Trophoblast cell (in vitro differentiated cells and primary cell): ENCODE measurements around the gene MRFAP1.
"Not testable (repeated sequence)": the region's sequence is repeated elsewhere in the genome, so short reads cannot be mapped to it uniquely, and the experiment has no call there.

ENCODE experiments used
- DNase-seq, 2 donors: peaks; one replicate each; pipeline ENCODE4 v3.0.0-alpha.2; 2016
- H2AFZ ChIP-seq: 2 replicates; pipeline ENCODE4 v1.6.1; 2013; ENCODE audit warnings: low read length, moderate library complexity, mild to moderate bottlenecking; ENCODE audit not compliant: insufficient read depth, poor library complexity
- H2AK5ac ChIP-seq: 2 replicates; pipeline ENCODE4 v1.6.1; 2013; ENCODE audit warnings: mild to moderate bottlenecking, low read length
- H2BK120ac ChIP-seq: 2 replicates; pipeline ENCODE4 v1.6.1; 2013; ENCODE audit warnings: low read length, mild to moderate bottlenecking, moderate library complexity; ENCODE audit not compliant: insufficient read depth, poor library complexity
- H2BK12ac ChIP-seq: 2 replicates; pipeline ENCODE4 v1.6.1; 2013; ENCODE audit warnings: mild to moderate bottlenecking, low read length, moderate library complexity
- H2BK5ac ChIP-seq: 2 replicates; pipeline ENCODE4 v1.6.1; 2013; ENCODE audit warnings: low read length, low read depth, moderate library complexity, mild to moderate bottlenecking; ENCODE audit not compliant: poor library complexity
- H3K14ac ChIP-seq: 2 replicates; pipeline ENCODE4 v1.6.1; 2013; ENCODE audit warnings: mild to moderate bottlenecking, low read length
- H3K18ac ChIP-seq: 2 replicates; pipeline ENCODE4 v1.6.1; 2013; ENCODE audit warnings: mild to moderate bottlenecking, low read length
- H3K23ac ChIP-seq: 2 replicates; pipeline ENCODE4 v1.6.1; 2013; ENCODE audit warnings: low read length
- H3K27ac ChIP-seq: 2 replicates; pipeline ENCODE4 v1.5.1; 2013; ENCODE audit warnings: low read depth, mild to moderate bottlenecking, inconsistent platforms, low read length, moderate library complexity
- H3K27me3 ChIP-seq: 2 replicates; pipeline ENCODE4 v1.6.1; 2013; ENCODE audit warnings: inconsistent platforms, mild to moderate bottlenecking, low read length, moderate library complexity; ENCODE audit not compliant: insufficient read depth
- H3K36me3 ChIP-seq, 2 experiments: 1 replicate in 1 of 2; 2 replicates in 1 of 2; pipeline ENCODE4 v1.6.1; 2013; ENCODE audit warnings: low read length in 2 of 2, mild to moderate bottlenecking in 2 of 2, moderate library complexity in 1 of 2; ENCODE audit not compliant: insufficient read depth in 2 of 2, control insufficient read depth in 1 of 2
- H3K4ac ChIP-seq: 2 replicates; pipeline ENCODE4 v1.6.1; 2013; ENCODE audit warnings: low read depth, mild to moderate bottlenecking, low read length, moderate library complexity
- H3K4me1 ChIP-seq, 2 experiments: 1 replicate in 1 of 2; 2 replicates in 1 of 2; pipeline ENCODE4 v1.6.1; 2013; ENCODE audit warnings: low read length in 2 of 2, mild to moderate bottlenecking in 2 of 2, moderate library complexity in 1 of 2; ENCODE audit not compliant: insufficient read depth in 2 of 2, control insufficient read depth in 1 of 2
- H3K4me2 ChIP-seq: 2 replicates; pipeline ENCODE4 v1.6.1; 2013; ENCODE audit warnings: inconsistent platforms, mild to moderate bottlenecking, low read length, moderate library complexity
- H3K4me3 ChIP-seq: 2 replicates; pipeline ENCODE4 v1.5.1; 2013; ENCODE audit warnings: mild to moderate bottlenecking, low read depth, low read length, inconsistent platforms
- H3K79me1 ChIP-seq: one replicate; pipeline ENCODE4 v1.6.1; 2013; ENCODE audit warnings: low read length
- H3K79me2 ChIP-seq: 2 replicates; pipeline ENCODE4 v1.6.1; 2013; ENCODE audit warnings: low read length, mild to moderate bottlenecking; ENCODE audit not compliant: control insufficient read depth, insufficient read depth, poor library complexity
- H3K9ac ChIP-seq: 2 replicates; pipeline ENCODE4 v1.6.1; 2013; ENCODE audit warnings: mild to moderate bottlenecking, low read length
- H3K9me3 ChIP-seq: 2 replicates; pipeline ENCODE4 v1.6.1; 2013; ENCODE audit warnings: low read depth, mild to moderate bottlenecking, control low read depth, inconsistent platforms, low read length; ENCODE audit not compliant: insufficient read depth
- H4K12ac ChIP-seq: 2 replicates; pipeline ENCODE4 v1.6.1; 2013; ENCODE audit warnings: low read depth, mild to moderate bottlenecking, low read length, moderate library complexity
- H4K8ac ChIP-seq: 2 replicates; pipeline ENCODE4 v1.6.1; 2013; ENCODE audit warnings: low read depth, mild to moderate bottlenecking, low read length, moderate library complexity
- H4K91ac ChIP-seq: one replicate; pipeline ENCODE4 v1.6.1; 2013; ENCODE audit warnings: low read depth, mild to moderate bottlenecking, low read length, moderate library complexity
- WGBS: extraction: QIAGEN DNeasy Blood & Tissue Kit; methylation state at CpG from one replicate; pipeline ENCODE4 v1.1.7; 2013; ENCODE audit warnings: missing lambda C conversion rate; ENCODE audit not compliant: insufficient read length, insufficient coverage; ENCODE audit errors: extremely low coverage; 5-methylcytosine and 5-hydroxymethylcytosine counted together

Gene MRFAP1

DNA sequence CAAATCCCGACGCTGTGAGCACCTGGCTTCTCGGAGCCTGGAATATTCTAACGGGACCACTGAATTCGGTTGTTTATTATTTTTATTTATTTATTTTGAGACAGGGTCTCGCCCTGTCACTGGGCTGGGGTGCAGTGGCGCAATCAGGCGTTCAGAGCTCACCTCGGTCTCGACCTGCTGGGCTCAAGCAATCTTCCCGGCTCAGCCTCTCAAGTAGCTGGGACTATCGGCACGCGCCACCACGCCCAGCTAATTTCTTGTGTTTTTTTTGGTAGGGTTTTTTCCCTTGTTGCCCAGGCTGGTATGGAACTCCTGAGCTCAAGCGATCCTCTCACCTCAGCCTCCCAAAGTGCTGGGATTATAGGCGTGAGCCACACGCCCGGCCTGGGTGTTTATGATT is 31.6 kb downstream of the MRFAP1 start:
- Histone ChIP-seq H3K18ac (no peak overlapping the region), H2BK120ac (no peak overlapping the region), H3K27me3 (no peaks in the 10 kb centered on the region), H3K4ac (no peak overlapping the region), H3K4me1 (peaks cover 0 to 9% of the 10 kb centered on the region in 2 experiments), H2AFZ (no peak overlapping the region), H3K36me3 (peaks cover 4 to 6% of the 10 kb centered on the region in 2 experiments), H2BK12ac (no peak overlapping the region), H3K23ac (no peak overlapping the region), H3K4me2 (no peak overlapping the region), H3K9me3 (peaks cover 1% of the 10 kb centered on the region), H3K4me3 (no peak overlapping the region), H3K14ac (no peak overlapping the region), H2BK5ac (no peak overlapping the region), H4K91ac (no peak overlapping the region), H2AK5ac (no peak overlapping the region), H4K12ac (no peak overlapping the region), H3K27ac (no peak overlapping the region), H3K79me1 (peaks cover 2% of the 10 kb centered on the region), H3K9ac (no peak overlapping the region), H4K8ac (no peak overlapping the region), H3K79me2 (peaks cover 3% of the 10 kb centered on the region)
- WGBS, result no CpG with 5 or more reads among the region's 19 CpGs
- no peak for DNase-seq

- not testable (repeated sequence) for H3K79me1 ChIP-seq, H2BK5ac ChIP-seq, H3K79me2 ChIP-seq, H4K8ac ChIP-seq, H4K12ac ChIP-seq, DNase-seq, H3K9ac ChIP-seq, H2AK5ac ChIP-seq, H3K4me1 ChIP-seq, H3K9me3 ChIP-seq, H3K4me2 ChIP-seq, H3K27me3 ChIP-seq, H3K14ac ChIP-seq, H3K4me3 ChIP-seq, H2BK12ac ChIP-seq, H3K36me3 ChIP-seq, H3K4ac ChIP-seq, H3K18ac ChIP-seq, H2AFZ ChIP-seq, H2BK120ac ChIP-seq, H3K27ac ChIP-seq, H4K91ac ChIP-seq, H3K23ac ChIP-seq
- no CpG with 5 or more reads among the region's 34 CpGs for WGBS
Observed at GRCh38 chr4:6672541-6673190, 32.2 kb downstream of the MRFAP1 start.

- H3K18ac ChIP-seq, H2AFZ ChIP-seq, H3K4me3 ChIP-seq, H3K27me3 ChIP-seq, H3K27ac ChIP-seq, H3K23ac ChIP-seq, H3K4ac ChIP-seq, H3K4me1 ChIP-seq, H2BK5ac ChIP-seq, H3K14ac ChIP-seq, H2BK120ac ChIP-seq, H2BK12ac ChIP-seq, H3K9me3 ChIP-seq, H3K79me1 ChIP-seq, H4K12ac ChIP-seq, H3K36me3 ChIP-seq, H2AK5ac ChIP-seq, H3K9ac ChIP-seq, H3K79me2 ChIP-seq: not testable (repeated sequence)
- peak in 1 of 2 donors; percentile 24 for DNase-seq
- Histone ChIP-seq H4K8ac (peak overlapping the region; percentile 86), H3K4me2 (peak overlapping the region; percentile 98), H4K91ac (peak overlapping the region; percentile 42)
- no CpG with 5 or more reads among the region's 14 CpGs for WGBS
Observed at GRCh38 chr4:6673191-6673659, 32.7 kb downstream of the MRFAP1 start.

DNA sequence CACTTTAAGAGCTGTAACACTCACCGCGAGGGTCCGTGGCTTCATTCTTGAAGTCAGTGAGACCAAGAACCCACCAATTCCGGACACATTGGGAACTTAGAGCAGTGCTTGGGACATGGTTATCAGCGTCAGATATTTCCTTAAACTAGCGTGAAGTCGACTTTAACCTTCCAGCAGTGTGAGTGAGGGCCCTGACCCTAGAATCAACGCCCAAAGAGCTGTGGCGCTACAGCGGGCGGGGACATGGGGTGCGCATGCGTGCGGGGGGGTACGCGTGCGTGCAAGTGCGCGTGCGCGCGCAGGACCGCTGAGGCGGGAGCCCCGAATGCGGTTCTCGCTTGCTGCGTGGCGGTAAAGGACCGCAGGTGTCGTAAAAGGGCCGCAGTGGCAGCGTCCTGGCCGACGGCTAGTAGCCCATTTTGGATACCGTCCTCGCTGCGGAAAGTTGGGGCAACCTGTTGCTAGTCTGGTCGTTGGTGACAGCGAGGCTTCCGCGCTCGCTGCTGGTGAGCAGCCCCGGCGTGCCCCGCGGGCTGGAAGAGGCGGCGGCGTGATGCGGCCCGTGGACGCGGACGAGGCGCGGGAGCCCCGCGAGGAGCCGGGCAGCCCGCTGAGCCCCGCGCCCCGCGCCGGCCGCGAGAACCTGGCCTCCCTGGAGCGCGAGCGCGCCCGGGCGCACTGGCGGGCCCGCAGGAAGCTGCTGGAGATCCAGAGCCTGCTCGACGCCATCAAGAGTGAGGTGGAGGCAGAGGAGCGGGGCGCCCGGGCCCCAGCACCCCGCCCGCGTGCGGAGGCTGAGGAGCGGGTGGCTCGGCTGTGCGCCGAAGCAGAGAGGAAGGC is 33.4 kb downstream of the MRFAP1 start:
- H3K9ac ChIP-seq, result peak overlapping the region; percentile 83
- peak overlapping the region; percentile 86 for H4K8ac ChIP-seq
- H4K12ac ChIP-seq, result peak overlapping the region; percentile 75
- peak overlapping the region; percentile 24 for H2BK5ac ChIP-seq
- H3K4me2 ChIP-seq, result peak overlapping the region; percentile 98
- H3K79me1 ChIP-seq, result peaks cover 2% of the 10 kb centered on the region
- H3K36me3 ChIP-seq, result peaks cover 4 to 7% of the 10 kb centered on the region in 2 experiments
- H3K4me1 ChIP-seq, result peaks cover 0 to 9% of the 10 kb centered on the region in 2 experiments
- H2AFZ ChIP-seq, result peak overlapping the region; percentile 62
- H3K23ac ChIP-seq, result no peak overlapping the region
- no CpG with 5 or more reads among the region's 89 CpGs for WGBS
- peak overlapping the region; percentile 41 for H3K27ac ChIP-seq
- peak overlapping the region; percentile 81 for H3K18ac ChIP-seq
- H3K9me3 ChIP-seq, result no peaks in the 10 kb centered on the region
- H2BK12ac ChIP-seq, result no peak overlapping the region
- H2BK120ac ChIP-seq, result no peak overlapping the region
- peak overlapping the region; percentile 80 for H3K4ac ChIP-seq
- peak overlapping the region; percentile 75 for H3K14ac ChIP-seq
- H3K79me2 ChIP-seq, result peaks cover 3% of the 10 kb centered on the region
- H4K91ac ChIP-seq, result peak overlapping the region; percentile 64
- no peak overlapping the region for H2AK5ac ChIP-seq
- DNase-seq, result peak; percentile 89 to 93
- no peaks in the 10 kb centered on the region for H3K27me3 ChIP-seq
- H3K4me3 ChIP-seq, result peak overlapping the region; percentile 85
